ENCODE measurements around the gene ALG14. TPM values are rescaled to one million over a fixed set of nuclear protein-coding genes. Genes with fewer than 3 reads are reported as not detected.
A peak's percentile ranks its signal among the peaks of the same experiment; 100 is the strongest.

ALG14 gene
- total and polyA plus RNA-seq, 2 of the 4 experiments (the other 2 are of a cell fraction), result 1.7 to 2.0 TPM

DNA sequence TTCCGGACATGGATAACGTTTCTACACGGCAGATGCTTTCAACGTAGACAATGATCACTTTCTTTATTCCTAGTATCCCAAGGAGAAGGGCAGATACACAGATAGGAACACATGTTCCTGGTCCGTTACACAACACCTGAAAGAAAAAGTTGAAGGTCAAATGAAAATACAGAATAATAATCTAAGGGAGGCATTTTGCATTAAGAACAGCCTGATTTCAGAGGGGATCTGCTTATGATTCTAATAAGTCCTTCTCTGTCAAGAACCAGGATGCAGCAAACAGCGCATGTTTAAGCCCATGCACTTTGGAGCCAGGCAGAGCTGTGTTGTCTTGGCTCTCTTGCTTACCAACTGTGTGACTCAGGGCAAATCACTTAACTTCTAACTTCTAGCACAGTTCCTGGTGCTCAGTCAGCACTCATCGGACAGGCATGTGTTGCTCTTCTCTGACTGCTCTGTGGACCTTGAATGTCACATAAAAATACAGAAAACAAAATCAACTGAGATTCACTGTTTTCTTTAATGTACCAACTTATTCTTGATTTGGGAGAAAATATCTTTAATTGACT is 89.5 kb downstream of the ALG14 start:
- peak overlapping the region; percentile 49 for H3K4ac ChIP-seq (ENCODE audit: low read depth, low read length)
- peak overlapping the region; percentile 71; the same call in 1 of the 2 replicates for H2AK5ac ChIP-seq (ENCODE audit: low read depth, low read length)
- peak overlapping the region; percentile 47; the same call in 1 of the 2 replicates for H3K14ac ChIP-seq (replicated peaks; ENCODE audit: low read depth, low read length)
- no peaks in the 10 kb centered on the region for H4K20me1 ChIP-seq (ENCODE audit: insufficient read depth, low read length)
- ChIA-PET POLR2A (ENCODE audit: unreplicated experiment) (no interaction called here), CTCF (no interaction called here)
- H2BK120ac ChIP-seq (ENCODE audit: low read depth, low read length), result peak overlapping the region; percentile 76; the same call in 1 of the 2 replicates
- no peak overlapping the region for H2BK5ac ChIP-seq (ENCODE audit: low read depth, low read length, poor library complexity, severe bottlenecking)
- H3K23ac ChIP-seq (ENCODE audit: low read depth, low read length), result no peak overlapping the region
- in situ Hi-C loops (cut with MboI; ENCODE audit: low sequenced_read_pairs) (no loop called here), dilution Hi-C loops (cut with HindIII; ENCODE audit: low sequenced_read_pairs, unreplicated experiment) (no loop called here), intact Hi-C loops (cut with micrococcal nuclease) (no loop called here)
- no CpG with 5 or more reads among the region's 7 CpGs for WGBS, 2 experiments (ENCODE audit: extremely low coverage in 2 of 2, insufficient read length in 1 of 2)
- no peak overlapping the region for H4K5ac ChIP-seq (ENCODE audit: low read depth, low read length)
- no peaks in the 10 kb centered on the region for H3K27me3 ChIP-seq (ENCODE audit: control insufficient read depth, insufficient read depth, low read length)
- no peak overlapping the region for H3K56ac ChIP-seq (ENCODE audit: extremely low read depth, insufficient read depth, low read length)
- peak overlapping the region; percentile 55; the same call in 1 of the 3 replicates for H2BK15ac ChIP-seq (ENCODE audit: low read depth, low read length)
- 0 out of 2 replicates have a peak overlapping the region, but pooled peaks have one; percentile 3 for H4K91ac ChIP-seq (ENCODE audit: insufficient read depth, low read depth, low read length)
- H2AFZ ChIP-seq (replicated peaks; ENCODE audit: low read length, poor library complexity), result no peak overlapping the region
- no peak overlapping the region for H3K27ac ChIP-seq (ENCODE audit: insufficient read depth, low read length)
- peak overlapping the region; percentile 55 for H2BK20ac ChIP-seq (ENCODE audit: low read depth, low read length)
- no peaks in the 10 kb centered on the region for H3K9me3 ChIP-seq (ENCODE audit: control insufficient read depth, insufficient read depth, low read length)
- no TSS peak for BruUV-seq (replicated peaks)
- no peaks in the 10 kb centered on the region for H3K36me3 ChIP-seq (ENCODE audit: control insufficient read depth, insufficient read depth, low read length)
- no peak overlapping the region for H3K4me3 ChIP-seq (ENCODE audit: insufficient read depth, low read depth, low read length)
- no peak overlapping the region; the same call in 1 of the 2 replicates for H3K18ac ChIP-seq (ENCODE audit: low read depth, low read length)
- H3K4me2 ChIP-seq (ENCODE audit: low read depth, low read length), result no peak overlapping the region
- H3K9me1 ChIP-seq (ENCODE audit: insufficient read depth, low read length), result peaks cover 6% of the 10 kb centered on the region; the same call in 1 of the 2 replicates
- peaks cover 0 to 6% of the 10 kb centered on the region in 2 experiments; a peak in 1 of 4 replicates for H3K79me1 ChIP-seq (ENCODE audit: low read depth in 1 of 2, low read length in 2 of 2)
- peak; percentile 88 for DNase-seq
- H3K9ac ChIP-seq (ENCODE audit: low read depth, low read length), result no peak overlapping the region
- no peak overlapping the region for H2AK9ac ChIP-seq (replicated peaks; ENCODE audit: low read depth, low read length, poor library complexity)
- H4K8ac ChIP-seq (ENCODE audit: low read depth in 2 of 2, low read length in 2 of 2), result peak overlapping the region in 1 of 2 experiments; percentile 33; a peak in 1 of 4 replicates
- ATAC-seq (ENCODE audit: low read depth), result peak; percentile 72
- H3K4me1 ChIP-seq (ENCODE audit: control insufficient read depth, insufficient read depth, low read length), result peaks cover 19% of the 10 kb centered on the region
- TF ChIP-seq RAD21 (IDR thresholded peaks at IDR 0.05; ENCODE audit: low read length), result peak; percentile 3; the same call in 1 of the 2 replicates
- no peak for TF ChIP-seq CHD1 (IDR thresholded peaks at IDR 0.05; ENCODE audit: low read depth, low read length)
- peak; percentile 52 for TF ChIP-seq FOS (IDR thresholded peaks at IDR 0.05; ENCODE audit: low read depth, low read length)
- TF ChIP-seq NFE2L2 (IDR thresholded peaks at IDR 0.05; ENCODE audit: low read depth, low read length), result no peak
- TF ChIP-seq BHLHE40 (IDR thresholded peaks at IDR 0.05; ENCODE audit: low read depth, low read length), result no peak
- peak; percentile 56; the same call in 1 of the 2 replicates for TF ChIP-seq MXI1 (IDR thresholded peaks at IDR 0.05; ENCODE audit: borderline replicate concordance, low read depth, low read length)
- no peak for TF ChIP-seq RFX5 (IDR thresholded peaks at IDR 0.05; ENCODE audit: low read depth, low read length)
- no peak for TF ChIP-seq POLR2A (IDR thresholded peaks at IDR 0.05; ENCODE audit: low read depth, low read length)
- TF ChIP-seq, protein P1, sequence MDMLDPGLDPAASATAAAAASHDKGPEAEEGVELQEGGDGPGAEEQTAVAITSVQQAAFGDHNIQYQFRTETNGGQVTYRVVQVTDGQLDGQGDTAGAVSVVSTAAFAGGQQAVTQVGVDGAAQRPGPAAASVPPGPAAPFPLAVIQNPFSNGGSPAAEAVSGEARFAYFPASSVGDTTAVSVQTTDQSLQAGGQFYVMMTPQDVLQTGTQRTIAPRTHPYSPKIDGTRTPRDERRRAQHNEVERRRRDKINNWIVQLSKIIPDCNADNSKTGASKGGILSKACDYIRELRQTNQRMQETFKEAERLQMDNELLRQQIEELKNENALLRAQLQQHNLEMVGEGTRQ (IDR thresholded peaks at IDR 0.05; ENCODE audit: low read depth, low read length), result no peak
- TF ChIP-seq, protein P2, sequence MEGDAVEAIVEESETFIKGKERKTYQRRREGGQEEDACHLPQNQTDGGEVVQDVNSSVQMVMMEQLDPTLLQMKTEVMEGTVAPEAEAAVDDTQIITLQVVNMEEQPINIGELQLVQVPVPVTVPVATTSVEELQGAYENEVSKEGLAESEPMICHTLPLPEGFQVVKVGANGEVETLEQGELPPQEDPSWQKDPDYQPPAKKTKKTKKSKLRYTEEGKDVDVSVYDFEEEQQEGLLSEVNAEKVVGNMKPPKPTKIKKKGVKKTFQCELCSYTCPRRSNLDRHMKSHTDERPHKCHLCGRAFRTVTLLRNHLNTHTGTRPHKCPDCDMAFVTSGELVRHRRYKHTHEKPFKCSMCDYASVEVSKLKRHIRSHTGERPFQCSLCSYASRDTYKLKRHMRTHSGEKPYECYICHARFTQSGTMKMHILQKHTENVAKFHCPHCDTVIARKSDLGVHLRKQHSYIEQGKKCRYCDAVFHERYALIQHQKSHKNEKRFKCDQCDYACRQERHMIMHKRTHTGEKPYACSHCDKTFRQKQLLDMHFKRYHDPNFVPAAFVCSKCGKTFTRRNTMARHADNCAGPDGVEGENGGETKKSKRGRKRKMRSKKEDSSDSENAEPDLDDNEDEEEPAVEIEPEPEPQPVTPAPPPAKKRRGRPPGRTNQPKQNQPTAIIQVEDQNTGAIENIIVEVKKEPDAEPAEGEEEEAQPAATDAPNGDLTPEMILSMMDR (conservative IDR thresholded peaks at IDR 0.05; ENCODE audit: low read depth, low read length), result no peak
- peak; percentile 73; the same call in 1 of the 2 replicates for TF ChIP-seq MAFK (IDR thresholded peaks at IDR 0.05; ENCODE audit: low read depth, low read length)
- TF ChIP-seq CEBPB (IDR thresholded peaks at IDR 0.05; ENCODE audit: low read depth, low read length), result 0 out of 2 replicates have a peak, but pooled peaks have one; percentile 10
- TF ChIP-seq, protein P3, sequence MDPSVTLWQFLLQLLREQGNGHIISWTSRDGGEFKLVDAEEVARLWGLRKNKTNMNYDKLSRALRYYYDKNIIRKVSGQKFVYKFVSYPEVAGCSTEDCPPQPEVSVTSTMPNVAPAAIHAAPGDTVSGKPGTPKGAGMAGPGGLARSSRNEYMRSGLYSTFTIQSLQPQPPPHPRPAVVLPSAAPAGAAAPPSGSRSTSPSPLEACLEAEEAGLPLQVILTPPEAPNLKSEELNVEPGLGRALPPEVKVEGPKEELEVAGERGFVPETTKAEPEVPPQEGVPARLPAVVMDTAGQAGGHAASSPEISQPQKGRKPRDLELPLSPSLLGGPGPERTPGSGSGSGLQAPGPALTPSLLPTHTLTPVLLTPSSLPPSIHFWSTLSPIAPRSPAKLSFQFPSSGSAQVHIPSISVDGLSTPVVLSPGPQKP (IDR thresholded peaks at IDR 0.05; ENCODE audit: borderline replicate concordance, low read depth, low read length), result no peak
- no peak for TF ChIP-seq RCOR1 (IDR thresholded peaks at IDR 0.05; ENCODE audit: insufficient replicate concordance, low read length)
- TF ChIP-seq MAZ (IDR thresholded peaks at IDR 0.05; ENCODE audit: borderline replicate concordance, low read depth, low read length), result no peak
